GM04504 (cell line): Measurements from ENCODE around the gene ZNF385A.
"Not testable (repeated sequence)": the region's sequence is repeated elsewhere in the genome, so short reads cannot be mapped to it uniquely, and the experiment has no call there.

Experiments
- DNase-seq: peaks from one replicate; pipeline ENCODE4 v3.0.0-alpha.2; 2012; ENCODE audit warnings: low read depth

The ZNF385A gene

GRCh38 chr12:54325442-54326109 lies 59.0 kb downstream of the ZNF385A start:
- not testable (repeated sequence) for DNase-seq

DNA sequence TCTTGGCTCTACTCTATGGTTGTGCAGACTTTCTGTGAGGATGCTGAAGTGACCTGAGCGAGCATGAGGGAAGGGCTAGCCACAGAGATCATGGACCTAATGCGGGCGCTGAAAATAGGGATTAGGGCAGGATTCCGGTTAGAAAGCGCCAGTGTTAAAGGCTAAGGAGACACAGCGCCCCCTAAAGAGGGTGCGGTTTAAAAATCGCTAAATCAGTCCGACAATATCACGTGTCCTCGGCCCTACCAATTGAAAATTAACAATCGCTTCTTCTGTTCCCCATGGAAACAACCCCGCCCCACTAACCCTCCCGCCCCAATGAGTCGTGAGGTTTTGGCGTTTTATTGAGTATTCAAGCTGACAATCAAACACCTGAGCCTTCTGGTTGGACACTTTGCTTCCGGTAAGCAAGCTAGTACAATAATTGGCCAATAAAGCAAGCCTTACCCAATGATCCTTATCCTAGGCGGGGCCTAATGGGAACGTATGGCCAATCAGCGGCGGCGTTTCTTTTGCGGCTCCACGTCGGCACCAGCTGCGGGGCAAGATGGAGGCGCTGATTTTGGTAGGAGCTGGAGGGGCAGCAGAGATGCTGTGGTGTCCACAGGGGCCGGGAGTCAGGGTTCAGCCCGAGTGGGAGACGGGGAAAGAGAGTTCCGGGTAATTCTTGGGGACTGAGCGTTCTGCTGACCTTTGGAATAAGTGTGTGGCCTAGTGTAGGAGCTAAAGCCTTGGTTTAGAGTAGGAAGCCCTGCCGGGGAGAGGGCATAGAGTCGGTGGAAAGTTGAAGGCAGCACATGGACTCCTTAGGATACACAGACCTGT lies 59.7 kb downstream of the ZNF385A start, which contains the start of gene COPZ1:
COPZ1 (plus strand) TSS at position 515 of the 825 bp plus-strand sequence; CDS start at position 548, 33 bp downstream.
- peak; percentile 100 for DNase-seq

- DNase-seq, result no peak
Measured at GRCh38 chr12:54321363-54321762, 63.2 kb downstream of the ZNF385A start.
